ENCODE data around the gene CRISPLD2.

The CRISPLD2 gene

DNA sequence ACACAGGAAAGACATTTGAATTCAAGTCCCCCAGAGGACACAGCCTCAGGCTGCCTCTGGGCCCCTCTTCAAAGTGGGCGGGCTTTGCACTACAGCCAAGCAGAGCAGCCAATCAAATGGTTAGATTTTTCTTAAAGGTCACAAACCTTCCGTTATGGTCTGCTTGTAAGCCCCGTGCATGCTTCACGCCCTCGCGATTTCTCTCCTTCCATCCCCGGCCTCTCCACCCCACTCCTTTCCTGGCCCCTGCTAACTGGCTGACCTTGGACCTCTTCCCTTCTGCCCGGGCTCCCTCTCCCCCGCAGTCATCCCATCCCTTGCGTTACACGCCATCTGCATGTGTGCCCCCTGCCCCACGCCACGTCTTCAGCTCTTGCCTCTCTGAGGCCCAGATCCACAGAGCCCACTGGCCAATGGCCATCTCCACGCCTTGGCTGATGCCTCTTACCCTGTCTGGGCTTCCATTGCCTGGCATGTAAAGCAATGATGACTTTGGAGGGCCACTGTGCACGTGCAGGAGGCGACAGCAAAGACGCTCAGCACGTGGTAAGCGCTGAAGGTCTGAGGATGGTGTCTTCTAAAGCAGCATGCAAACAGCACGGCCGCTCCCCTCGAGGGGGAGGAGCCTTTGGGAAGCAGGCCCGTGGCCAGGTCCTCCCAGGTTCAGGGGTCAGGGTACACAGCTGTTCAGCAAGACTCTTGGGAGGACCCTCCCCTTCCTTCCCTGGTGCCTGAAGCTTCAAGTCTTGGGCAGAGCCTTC, 104.7 kb downstream of the CRISPLD2 start:
- H3K9ac ChIP-seq (ENCODE audit: low read length) = no peak overlapping the region
- no peaks in the 10 kb centered on the region for H3K79me2 ChIP-seq (ENCODE audit: low read length)
- H3K9me3 ChIP-seq (ENCODE audit: insufficient read depth, low read length) = no peaks in the 10 kb centered on the region
- H3K36me3 ChIP-seq (replicated peaks; ENCODE audit: low read depth, low read length) = no peaks in the 10 kb centered on the region
- no peaks in the 10 kb centered on the region for H3K4me1 ChIP-seq (ENCODE audit: low read length)
- no peak overlapping the region for H3K27ac ChIP-seq (ENCODE audit: low read length)
- TF ChIP-seq EZH2phosphoT487 (IDR thresholded peaks at IDR 0.05; ENCODE audit: low read depth) = no peak
- TF ChIP-seq, protein P1, sequence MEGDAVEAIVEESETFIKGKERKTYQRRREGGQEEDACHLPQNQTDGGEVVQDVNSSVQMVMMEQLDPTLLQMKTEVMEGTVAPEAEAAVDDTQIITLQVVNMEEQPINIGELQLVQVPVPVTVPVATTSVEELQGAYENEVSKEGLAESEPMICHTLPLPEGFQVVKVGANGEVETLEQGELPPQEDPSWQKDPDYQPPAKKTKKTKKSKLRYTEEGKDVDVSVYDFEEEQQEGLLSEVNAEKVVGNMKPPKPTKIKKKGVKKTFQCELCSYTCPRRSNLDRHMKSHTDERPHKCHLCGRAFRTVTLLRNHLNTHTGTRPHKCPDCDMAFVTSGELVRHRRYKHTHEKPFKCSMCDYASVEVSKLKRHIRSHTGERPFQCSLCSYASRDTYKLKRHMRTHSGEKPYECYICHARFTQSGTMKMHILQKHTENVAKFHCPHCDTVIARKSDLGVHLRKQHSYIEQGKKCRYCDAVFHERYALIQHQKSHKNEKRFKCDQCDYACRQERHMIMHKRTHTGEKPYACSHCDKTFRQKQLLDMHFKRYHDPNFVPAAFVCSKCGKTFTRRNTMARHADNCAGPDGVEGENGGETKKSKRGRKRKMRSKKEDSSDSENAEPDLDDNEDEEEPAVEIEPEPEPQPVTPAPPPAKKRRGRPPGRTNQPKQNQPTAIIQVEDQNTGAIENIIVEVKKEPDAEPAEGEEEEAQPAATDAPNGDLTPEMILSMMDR (IDR thresholded peaks at IDR 0.05; ENCODE audit: low read depth, low read length) = no peak
- H4K20me1 ChIP-seq (ENCODE audit: insufficient read depth, low read length) = no peaks in the 10 kb centered on the region
- no peak overlapping the region for H3K4me3 ChIP-seq (ENCODE audit: low read length)
- peaks cover 6% of the 10 kb centered on the region; the same call in 1 of the 2 replicates for H3K27me3 ChIP-seq (ENCODE audit: low read depth, low read length)
- no peak overlapping the region for H2AFZ ChIP-seq (ENCODE audit: low read depth, low read length)
- H3K4me2 ChIP-seq (ENCODE audit: low read length) = no peak overlapping the region

DNA sequence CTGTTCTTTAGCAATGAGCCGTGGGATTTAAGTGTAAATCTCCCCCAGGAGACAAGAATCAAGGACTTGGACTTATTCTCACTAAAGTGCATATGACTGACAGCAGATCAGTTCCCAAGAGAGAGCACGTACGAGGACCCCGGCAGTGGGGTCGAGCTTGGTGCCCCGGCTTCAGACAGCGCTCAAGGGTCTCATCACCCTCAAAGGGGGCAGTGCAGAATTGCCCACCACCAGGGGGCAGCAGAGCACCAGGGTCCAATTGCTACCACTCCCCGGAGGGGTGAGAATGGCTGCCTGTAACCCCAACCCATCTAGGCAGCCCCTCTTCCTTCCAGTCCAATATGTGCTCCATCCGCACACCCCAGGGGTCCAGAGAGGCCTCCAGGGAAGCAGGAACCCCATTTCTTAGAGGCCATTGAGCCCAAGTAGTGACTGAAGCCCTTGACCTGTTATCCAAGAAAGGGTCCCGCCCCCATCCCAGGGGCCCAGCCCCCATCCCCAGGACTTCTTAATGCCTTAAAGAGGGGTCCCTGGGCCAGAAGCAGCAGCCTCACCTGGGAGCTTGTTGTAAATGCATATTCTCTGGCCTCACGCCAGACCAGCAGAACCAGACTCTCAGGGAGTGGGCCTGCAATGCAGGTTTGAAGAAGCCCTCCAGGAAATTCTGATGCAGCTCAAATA, 105.4 kb downstream of the CRISPLD2 start:
- H3K79me2 ChIP-seq (ENCODE audit: low read length) = no peaks in the 10 kb centered on the region
- no peak overlapping the region for H3K27ac ChIP-seq (ENCODE audit: low read length)
- H3K36me3 ChIP-seq (replicated peaks; ENCODE audit: low read depth, low read length) = no peaks in the 10 kb centered on the region
- H3K4me2 ChIP-seq (ENCODE audit: low read length) = no peak overlapping the region
- no peak overlapping the region for H3K4me3 ChIP-seq (ENCODE audit: low read length)
- no peak overlapping the region for H3K9ac ChIP-seq (ENCODE audit: low read length)
- no peak overlapping the region for H2AFZ ChIP-seq (ENCODE audit: low read depth, low read length)
- no peaks in the 10 kb centered on the region for H3K9me3 ChIP-seq (ENCODE audit: insufficient read depth, low read length)
- no peaks in the 10 kb centered on the region for H4K20me1 ChIP-seq (ENCODE audit: insufficient read depth, low read length)
- no peaks in the 10 kb centered on the region for H3K27me3 ChIP-seq (ENCODE audit: low read depth, low read length)
- TF ChIP-seq, protein P1 (IDR thresholded peaks at IDR 0.05; ENCODE audit: low read depth, low read length) = peak; percentile 90
- TF ChIP-seq EZH2phosphoT487 (IDR thresholded peaks at IDR 0.05; ENCODE audit: low read depth) = no peak
- no peaks in the 10 kb centered on the region for H3K4me1 ChIP-seq (ENCODE audit: low read length)

DNA sequence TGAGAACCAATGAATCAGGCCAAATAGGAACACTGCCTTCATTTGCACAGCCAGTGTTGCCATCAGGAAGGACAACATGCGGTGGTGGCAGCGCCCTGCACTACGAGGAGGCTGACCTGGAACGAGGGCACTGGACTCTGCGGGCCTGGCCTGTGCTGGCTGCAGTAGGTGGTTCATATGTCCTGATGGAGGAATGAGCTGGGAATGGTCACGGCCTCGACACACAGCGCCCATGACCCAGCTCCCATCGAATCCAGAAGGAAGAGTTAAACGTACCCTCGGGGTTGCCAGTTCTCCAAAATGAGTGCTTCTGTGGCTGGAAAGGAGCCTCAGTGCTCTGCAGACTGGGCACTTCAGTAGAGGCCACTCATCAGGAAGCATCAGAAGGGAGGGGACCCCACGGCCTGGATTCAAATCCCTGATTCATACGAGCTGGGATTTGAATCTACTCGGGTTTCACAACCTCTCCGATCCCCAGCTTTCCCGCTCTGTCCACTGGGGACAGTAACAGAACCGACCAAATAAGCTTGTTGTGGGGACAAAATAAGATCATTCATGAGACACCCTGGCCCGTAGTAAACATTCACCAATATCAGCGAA, 106.1 kb downstream of the CRISPLD2 start:
- H3K9me3 ChIP-seq (ENCODE audit: insufficient read depth, low read length) = no peaks in the 10 kb centered on the region
- no peaks in the 10 kb centered on the region for H3K4me1 ChIP-seq (ENCODE audit: low read length)
- no peak for TF ChIP-seq EZH2phosphoT487 (IDR thresholded peaks at IDR 0.05; ENCODE audit: low read depth)
- TF ChIP-seq, protein P1 (IDR thresholded peaks at IDR 0.05; ENCODE audit: low read depth, low read length) = no peak
- no peaks in the 10 kb centered on the region for H3K79me2 ChIP-seq (ENCODE audit: low read length)
- no peak overlapping the region for H3K4me3 ChIP-seq (ENCODE audit: low read length)
- no peaks in the 10 kb centered on the region for H3K27me3 ChIP-seq (ENCODE audit: low read depth, low read length)
- H3K9ac ChIP-seq (ENCODE audit: low read length) = no peak overlapping the region
- no peaks in the 10 kb centered on the region for H4K20me1 ChIP-seq (ENCODE audit: insufficient read depth, low read length)
- H3K27ac ChIP-seq (ENCODE audit: low read length) = no peak overlapping the region
- H3K36me3 ChIP-seq (replicated peaks; ENCODE audit: low read depth, low read length) = no peaks in the 10 kb centered on the region
- no peak overlapping the region for H3K4me2 ChIP-seq (ENCODE audit: low read length)
- no peak overlapping the region for H2AFZ ChIP-seq (ENCODE audit: low read depth, low read length)

DNA sequence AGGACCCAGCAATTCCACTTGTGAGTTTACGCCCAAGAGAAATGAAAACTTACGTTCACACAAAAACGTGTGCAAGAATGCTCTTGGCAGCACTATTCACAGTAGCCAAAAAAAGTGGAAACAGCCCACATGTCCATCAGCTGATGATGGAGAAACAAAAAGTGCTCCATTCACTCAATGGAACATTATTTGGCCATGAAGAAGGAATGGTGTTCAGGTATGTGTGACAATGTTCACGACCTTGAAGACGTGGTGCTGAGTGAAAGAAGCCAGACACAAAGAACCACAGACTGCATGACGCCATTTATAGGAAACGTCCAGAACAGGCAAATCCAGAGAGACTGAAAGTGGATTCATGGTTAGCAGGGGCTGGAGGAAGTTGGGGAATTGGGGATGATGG, 106.7 kb downstream of the CRISPLD2 start:
- H3K27ac ChIP-seq (ENCODE audit: low read length) = no peak overlapping the region
- H3K79me2 ChIP-seq (ENCODE audit: low read length) = no peaks in the 10 kb centered on the region
- H3K27me3 ChIP-seq (ENCODE audit: low read depth, low read length) = no peaks in the 10 kb centered on the region
- H3K36me3 ChIP-seq (replicated peaks; ENCODE audit: low read depth, low read length) = no peaks in the 10 kb centered on the region
- H3K9me3 ChIP-seq (ENCODE audit: insufficient read depth, low read length) = no peaks in the 10 kb centered on the region
- H3K9ac ChIP-seq (ENCODE audit: low read length) = no peak overlapping the region
- H3K4me2 ChIP-seq (ENCODE audit: low read length) = no peak overlapping the region
- TF ChIP-seq, protein P1 (IDR thresholded peaks at IDR 0.05; ENCODE audit: low read depth, low read length) = no peak
- no peak for TF ChIP-seq EZH2phosphoT487 (IDR thresholded peaks at IDR 0.05; ENCODE audit: low read depth)
- H3K4me1 ChIP-seq (ENCODE audit: low read length) = no peaks in the 10 kb centered on the region
- no peak overlapping the region for H3K4me3 ChIP-seq (ENCODE audit: low read length)
- no peaks in the 10 kb centered on the region for H4K20me1 ChIP-seq (ENCODE audit: insufficient read depth, low read length)
- no peak overlapping the region for H2AFZ ChIP-seq (ENCODE audit: low read depth, low read length)

Measured in OCI-LY3 (cell line).